ENCODE results near the gene EPB41L2.
"Not testable (repeated sequence)": the region's sequence is repeated elsewhere in the genome, so short reads cannot be mapped to it uniquely, and the experiment has no call there.

Gene EPB41L2

GRCh38 chr6:130937942-130938604 is 125.0 kb downstream of the EPB41L2 start:
- DNase-seq: no peak

DNA sequence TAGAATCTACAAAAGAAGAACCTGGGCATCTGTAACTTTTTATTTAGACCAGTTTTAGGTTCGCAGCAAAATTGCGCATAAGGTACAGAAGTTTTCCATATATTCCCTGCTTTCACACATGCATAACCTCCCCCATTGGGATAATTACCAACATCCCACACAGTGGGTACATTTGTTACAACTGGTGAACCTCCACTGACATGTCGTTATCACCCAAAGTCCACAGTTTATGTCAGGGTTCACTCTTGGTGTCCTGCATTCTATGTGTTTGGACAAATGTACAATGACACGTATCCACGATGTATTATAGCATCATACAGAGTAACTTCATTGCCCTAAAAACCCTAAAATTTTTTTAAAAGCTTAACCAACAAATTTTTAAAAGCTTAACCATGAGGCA is 126.1 kb downstream of the EPB41L2 start:
- DNase-seq: no peak

DNA sequence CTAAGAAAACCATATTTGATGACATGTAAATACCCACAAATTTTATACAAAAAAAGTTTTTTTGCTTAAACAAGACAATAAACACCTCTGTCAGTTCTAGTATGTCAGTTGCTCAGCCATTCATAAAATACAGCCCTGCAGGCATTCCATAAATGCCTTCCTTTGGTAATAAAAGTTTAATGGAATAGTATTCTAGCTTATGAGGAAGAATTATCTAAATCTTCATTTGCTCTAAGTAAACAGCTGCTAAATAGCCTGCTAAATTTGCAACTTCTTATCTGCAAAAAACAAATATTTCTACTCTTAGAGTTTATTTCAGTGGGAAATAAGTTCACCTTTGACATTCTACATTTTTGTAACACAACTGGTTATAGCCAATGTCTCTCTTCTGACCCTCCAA is 127.1 kb downstream of the EPB41L2 start:
- no peak for DNase-seq

DNA sequence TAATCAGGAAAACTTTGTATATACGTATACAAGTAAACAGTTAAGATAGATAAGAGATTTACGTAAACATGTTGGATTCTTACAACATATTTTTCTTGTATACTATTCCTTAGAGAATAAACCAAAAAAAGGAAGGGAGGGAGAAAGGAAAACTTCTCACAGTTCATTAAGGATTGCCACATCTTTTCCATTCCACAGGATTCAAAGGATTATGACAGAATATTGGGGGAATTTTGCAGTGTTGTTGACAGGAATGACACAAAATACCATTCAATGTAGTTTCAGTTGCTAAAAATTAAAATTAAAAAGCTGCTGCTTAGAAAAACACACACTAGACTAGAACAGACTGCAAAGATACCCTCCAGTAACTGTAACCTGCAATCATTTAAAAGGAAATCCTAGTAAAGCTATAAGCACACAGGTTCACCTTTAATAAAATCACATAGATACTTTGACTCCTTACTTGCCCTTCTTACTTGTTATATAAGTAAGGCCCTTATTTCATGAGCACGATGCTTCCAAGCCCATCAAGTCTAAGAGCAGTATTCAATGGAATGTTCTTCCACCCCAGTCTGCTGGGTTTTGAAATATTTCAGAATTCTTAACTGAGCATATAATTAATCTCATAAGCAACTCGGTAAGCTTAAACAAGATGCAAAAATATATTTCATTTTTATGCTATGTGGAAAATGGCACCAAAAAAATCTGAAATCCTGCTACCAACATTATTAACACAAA is 128.0 kb downstream of the EPB41L2 start:
- no peak for DNase-seq

DNA sequence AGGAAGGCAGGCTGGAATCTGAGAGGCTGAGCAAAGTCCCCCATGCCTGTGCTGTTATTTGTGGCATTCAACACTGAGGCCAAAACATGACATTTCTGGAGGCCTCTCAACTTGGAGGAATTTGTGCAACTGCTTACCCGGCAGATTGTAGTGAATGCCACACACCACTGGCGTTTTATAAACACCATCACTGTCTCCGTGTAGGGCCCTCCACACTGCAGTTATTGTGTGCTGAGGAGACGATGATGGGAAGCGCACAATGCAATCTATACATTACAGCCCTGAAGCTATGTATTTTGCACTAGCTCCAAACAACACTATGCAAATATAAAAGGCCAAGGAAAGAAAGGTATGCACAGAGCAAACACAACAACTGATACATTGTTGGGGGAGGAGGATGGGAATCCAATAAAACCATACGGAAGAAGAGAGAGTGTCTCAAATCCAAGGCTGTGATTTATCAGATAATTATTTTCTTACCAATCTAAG is 129.3 kb downstream of the EPB41L2 start:
- DNase-seq: no peak

DNA sequence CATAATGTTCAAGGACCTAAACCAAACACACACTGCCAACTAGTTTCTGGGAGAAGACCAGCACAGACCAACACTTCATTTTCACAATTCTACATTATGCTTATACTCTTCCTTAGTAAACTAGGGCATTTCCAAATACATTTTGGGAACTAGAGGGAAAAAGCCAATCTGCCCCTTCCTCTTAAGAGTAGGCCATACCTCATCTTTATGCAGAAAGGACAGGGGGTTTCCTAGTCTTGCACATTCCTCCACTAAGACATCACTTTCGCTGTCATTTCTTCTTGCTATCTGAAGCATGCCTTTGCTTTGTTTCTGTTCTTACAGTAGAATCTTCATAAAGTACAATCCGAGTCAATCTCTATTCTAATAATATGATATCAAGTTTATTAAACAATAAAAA is 130.1 kb downstream of the EPB41L2 start:
- DNase-seq: no peak

GRCh38 chr6:130932438-130932837 is 130.6 kb downstream of the EPB41L2 start:
- DNase-seq: no peak

DNA sequence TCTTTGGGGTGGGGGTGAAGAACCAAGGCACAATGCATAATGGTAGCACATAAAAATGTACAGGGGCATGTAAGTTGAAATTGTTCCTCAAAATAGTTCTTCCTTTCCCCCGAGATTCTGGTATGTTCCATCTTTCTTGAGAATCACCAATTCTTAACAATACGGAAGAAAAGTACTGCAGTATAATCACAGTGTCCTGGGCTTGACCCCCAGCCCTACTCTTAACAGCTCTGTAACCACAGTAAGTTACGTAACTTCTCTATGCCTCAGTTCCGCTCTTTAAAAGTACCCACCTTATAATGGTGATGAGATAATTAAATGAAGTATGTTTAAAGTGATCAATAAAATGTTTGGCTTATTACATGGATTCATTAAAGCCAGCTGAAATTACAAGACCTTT is 131.4 kb downstream of the EPB41L2 start:
- no peak for DNase-seq

DNA sequence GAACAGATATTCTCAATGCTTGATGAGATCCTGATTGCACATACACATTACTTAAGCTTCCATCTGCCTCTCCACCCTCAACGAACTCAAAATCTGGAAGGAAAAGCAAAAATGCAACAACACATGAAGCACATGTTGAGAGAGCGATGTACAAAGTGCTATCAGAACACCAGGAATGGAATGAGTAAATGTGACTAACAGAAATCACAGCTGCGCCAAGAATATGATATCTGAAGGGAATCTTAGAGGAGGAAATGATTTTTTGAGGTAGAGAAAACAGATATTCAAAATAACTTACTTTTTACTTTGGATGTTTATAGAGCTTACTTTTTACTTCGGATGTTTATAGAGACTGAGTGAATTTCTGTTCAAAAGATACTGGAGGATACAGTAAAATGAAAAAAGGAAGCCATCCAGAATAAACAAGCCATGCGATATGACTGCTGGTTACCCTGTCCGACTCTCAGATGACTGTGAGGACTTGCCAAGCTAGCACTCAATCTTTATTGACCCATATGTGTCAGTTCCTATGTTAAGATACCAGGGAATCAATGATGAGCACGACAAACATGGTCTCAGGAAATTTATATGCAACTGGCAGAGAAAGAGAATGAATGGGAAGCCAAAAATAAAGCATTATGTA is 133.9 kb downstream of the EPB41L2 start:
- DNase-seq: no peak

GRCh38 chr6:130928158-130928912 is 134.7 kb downstream of the EPB41L2 start:
- DNase-seq: no peak

GRCh38 chr6:130927305-130927704 is 135.7 kb downstream of the EPB41L2 start:
- no peak for DNase-seq

DNA sequence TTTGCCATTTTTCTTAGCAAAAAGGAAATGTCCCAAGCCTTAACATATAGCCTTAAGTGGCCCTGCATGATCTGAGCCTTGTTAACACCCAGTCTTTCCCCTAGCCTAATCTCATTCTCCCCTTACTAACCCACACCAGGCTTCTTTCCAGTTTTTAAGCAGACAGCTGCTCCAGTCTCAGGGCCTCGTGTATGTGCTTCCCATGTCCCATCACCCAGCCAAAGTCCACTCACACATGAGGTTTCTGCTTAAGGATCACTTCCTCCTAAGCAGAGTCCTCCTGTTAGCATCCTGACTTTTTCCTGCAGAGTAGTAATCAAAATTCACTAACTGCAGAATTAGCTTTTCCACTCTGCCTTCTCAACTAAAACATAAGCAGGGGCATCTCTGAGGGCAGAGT is 139.7 kb downstream of the EPB41L2 start:
- DNase-seq: no peak

DNA sequence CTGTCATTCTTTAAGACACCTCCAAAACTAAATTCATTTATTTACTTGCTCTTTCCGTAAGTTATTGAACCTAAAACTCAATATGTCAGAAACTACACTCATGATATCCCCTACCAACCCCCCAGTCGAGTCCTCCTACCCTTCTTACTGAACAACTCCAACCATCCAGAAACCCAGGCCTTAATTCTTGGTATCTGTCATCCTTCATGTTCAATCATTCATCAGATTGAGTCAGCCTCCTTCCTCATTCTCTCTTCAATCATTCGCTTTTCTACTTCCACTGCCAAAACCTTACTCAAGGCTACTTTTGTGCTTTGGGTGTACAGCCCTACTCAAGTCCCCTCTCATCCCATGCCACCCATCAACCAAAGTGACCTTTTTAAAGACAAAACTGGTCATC is 140.1 kb downstream of the EPB41L2 start:
- DNase-seq: no peak

DNA sequence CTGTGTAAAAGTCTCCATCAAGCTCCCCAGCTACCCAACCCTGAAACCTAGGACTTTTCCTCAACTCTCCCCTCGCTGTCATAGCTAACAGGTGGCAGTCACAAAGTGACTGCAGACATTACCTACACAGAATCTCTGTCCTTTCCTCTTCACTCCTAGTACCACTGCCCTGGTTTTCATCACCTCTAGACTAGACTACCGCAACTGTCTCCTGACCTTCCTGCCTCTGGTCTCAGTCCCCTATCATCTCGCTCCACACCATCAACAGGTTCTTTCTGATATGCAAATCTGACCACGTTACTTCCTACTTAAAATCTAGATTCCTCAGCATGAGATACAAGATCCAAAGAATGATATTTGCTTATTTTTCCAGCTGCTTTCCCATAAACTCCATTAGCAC is 142.1 kb downstream of the EPB41L2 start:
- no peak for DNase-seq

DNA sequence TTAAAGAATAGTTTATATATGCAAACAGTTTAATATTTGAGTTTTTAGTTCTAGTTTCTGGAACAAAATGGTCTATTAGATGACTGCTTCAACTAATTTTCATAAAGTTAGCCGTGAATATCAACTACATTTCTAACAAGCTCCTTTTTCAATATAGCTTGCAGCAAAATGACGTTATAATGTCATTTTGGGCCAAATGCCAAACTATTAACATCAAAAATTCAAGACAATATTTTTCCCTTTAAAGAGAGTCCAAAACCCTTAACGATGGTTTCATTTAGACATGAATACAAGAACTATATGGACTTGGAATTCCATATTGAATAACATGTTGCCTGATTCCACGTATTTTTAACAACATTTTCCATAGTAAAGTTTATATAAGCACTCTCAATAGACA is 144.9 kb downstream of the EPB41L2 start:
- no peak for DNase-seq

- DNase-seq: not testable (repeated sequence)
These were observed 147.4 kb downstream of the EPB41L2 start for GRCh38 chr6:130915606-130916005.

- DNase-seq: peak; percentile 36
These were observed 149.9 kb downstream of the EPB41L2 start for GRCh38 chr6:130913120-130913519.

- DNase-seq: no peak
These were observed 150.6 kb downstream of the EPB41L2 start for GRCh38 chr6:130912434-130912833.

DNA sequence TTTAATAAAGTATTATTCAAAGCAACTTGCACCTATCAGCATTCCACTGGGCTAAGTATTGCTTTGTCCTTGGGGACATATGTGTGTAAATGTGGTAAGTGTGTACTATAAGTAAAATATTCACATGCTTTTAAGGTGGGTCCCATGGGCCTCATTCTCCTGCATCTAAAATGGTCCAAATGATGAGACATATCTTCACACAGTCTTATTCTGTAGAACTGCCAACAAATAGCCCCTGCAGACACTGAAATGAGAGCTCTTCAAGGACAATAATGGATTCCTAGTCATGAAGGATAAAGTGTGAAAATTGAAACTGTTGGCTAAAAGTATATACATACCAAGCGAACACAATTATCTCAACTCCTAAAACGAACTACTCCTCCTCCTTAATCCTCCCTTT is 154.1 kb downstream of the EPB41L2 start:
- DNase-seq: no peak

- no peak for DNase-seq
These were observed 154.9 kb downstream of the EPB41L2 start for GRCh38 chr6:130908188-130908587.

DNA sequence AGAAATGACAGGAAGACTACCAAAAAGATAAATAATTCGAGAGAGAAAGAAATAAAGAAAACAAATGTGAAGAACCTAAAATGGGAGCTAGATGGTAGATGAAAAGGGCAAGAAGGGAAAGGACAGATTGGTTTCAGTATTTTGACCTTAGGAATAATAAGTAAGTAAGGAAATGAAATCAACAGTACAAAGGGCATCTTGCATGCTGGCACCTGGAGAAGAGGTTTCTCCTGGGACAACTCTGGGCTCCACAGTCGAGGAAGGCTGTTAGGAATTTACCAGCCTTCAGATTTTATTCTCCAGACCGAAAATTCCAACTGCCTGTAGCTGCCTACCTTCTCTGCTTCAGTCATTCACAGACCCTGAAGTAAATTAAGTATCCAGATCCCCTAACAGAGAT is 155.4 kb downstream of the EPB41L2 start:
- no peak for DNase-seq

DNA sequence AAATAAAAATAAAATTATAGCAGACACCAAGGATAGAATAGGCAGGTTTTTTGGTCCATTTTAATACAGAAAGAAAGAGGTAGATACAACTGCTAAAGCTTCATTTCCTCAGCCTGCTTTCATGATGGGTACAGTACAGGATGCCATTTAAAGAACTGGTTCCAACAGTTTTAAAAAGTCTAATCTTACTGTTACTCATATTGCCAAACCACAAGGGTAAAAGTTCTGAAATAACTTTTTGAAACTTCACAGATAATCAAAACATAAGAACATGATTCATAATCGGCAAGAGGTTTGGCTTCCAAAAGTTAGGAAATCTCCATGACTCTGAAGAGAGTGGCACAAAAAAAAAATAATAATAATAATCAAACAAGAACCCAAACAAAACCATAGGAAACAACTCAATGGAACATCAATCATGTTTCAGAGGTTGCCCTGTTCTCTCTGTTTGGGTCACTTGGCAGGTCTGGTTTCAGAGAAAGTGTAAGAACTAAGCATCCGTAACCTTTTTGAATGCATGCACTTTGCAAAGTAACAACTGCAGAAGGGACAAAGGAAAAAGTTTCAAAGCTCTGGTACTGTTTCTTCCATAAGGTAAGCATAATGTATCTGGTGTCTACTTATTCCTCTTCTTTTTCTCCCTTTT is 156.2 kb downstream of the EPB41L2 start:
- DNase-seq: no peak

DNA sequence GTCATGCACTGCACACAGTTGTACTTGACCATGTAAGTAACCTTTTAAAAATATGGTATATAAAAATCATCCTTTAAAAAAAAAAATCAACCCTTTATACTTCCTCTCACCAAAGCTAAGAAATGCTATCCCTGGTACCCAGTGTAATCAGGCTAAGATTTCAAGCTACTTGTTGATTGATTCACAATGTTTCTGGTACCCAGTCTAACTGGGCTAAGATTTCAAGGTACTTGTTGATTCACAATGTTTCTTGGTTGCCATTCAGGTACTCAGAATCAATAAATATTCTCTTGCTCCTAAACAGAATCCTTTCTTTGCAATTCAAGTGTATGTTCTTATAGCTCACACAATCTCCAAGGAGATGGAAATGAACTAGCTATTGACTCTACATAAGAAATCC is 159.4 kb downstream of the EPB41L2 start:
- DNase-seq: no peak
